ENCODE data around the gene KIF14.

The KIF14 gene

DNA sequence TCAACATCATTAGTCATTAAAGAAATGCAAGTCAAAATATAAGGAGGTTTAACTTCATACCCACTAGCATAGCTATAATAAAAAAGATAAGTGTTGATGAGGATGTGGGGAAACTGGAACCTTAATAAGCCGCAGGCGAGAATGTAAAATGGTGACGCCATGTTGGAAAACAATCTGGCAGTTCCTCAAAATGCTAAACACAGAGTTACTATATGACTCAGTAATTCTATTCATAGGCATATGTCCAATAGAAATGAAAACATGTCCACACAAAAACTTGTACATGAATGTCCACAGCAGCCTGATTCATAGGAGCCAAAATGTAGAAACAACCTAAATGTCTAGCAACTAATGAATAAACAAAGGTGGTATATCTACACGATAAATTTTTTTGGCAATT lies 26.0 kb upstream of the KIF14 start:
- H3K4me3 ChIP-seq (ENCODE audit: low read depth, low read length), result no peak overlapping the region
- H3K27ac ChIP-seq, result no peak overlapping the region
- TF ChIP-seq, protein P1, sequence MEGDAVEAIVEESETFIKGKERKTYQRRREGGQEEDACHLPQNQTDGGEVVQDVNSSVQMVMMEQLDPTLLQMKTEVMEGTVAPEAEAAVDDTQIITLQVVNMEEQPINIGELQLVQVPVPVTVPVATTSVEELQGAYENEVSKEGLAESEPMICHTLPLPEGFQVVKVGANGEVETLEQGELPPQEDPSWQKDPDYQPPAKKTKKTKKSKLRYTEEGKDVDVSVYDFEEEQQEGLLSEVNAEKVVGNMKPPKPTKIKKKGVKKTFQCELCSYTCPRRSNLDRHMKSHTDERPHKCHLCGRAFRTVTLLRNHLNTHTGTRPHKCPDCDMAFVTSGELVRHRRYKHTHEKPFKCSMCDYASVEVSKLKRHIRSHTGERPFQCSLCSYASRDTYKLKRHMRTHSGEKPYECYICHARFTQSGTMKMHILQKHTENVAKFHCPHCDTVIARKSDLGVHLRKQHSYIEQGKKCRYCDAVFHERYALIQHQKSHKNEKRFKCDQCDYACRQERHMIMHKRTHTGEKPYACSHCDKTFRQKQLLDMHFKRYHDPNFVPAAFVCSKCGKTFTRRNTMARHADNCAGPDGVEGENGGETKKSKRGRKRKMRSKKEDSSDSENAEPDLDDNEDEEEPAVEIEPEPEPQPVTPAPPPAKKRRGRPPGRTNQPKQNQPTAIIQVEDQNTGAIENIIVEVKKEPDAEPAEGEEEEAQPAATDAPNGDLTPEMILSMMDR (IDR thresholded peaks at IDR 0.05; ENCODE audit: low read depth, low read length), result no peak
- no peaks in the 10 kb centered on the region for H3K9me3 ChIP-seq (ENCODE audit: severe bottlenecking)
- peaks cover 27% of the 10 kb centered on the region for H3K36me3 ChIP-seq
- no peaks in the 10 kb centered on the region for H3K27me3 ChIP-seq (ENCODE audit: insufficient read depth, low read depth, severe bottlenecking)
- no peak for DNase-seq

DNA sequence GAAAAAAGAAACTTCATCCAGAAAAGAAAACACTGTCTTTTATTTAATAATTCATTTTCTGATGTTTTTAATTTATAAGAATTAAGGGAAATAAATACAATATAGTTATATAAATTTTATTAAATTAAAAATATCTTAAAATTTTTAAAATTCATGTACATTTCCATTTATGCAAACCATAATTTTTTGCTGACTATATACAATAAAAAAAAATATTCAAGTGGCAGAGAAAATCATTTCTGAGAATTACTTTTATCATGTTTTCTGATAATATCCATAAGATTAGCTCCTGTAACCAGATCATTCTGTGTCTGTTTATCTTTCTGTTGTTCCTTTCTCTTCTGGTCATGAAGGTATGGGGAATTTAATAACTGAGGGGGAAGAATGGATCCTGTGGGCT lies 23.5 kb upstream of the KIF14 start:
- DNase-seq, result no peak
- no peak overlapping the region for H3K27ac ChIP-seq
- H3K9me3 ChIP-seq (ENCODE audit: severe bottlenecking), result no peaks in the 10 kb centered on the region
- H3K4me3 ChIP-seq (ENCODE audit: low read depth, low read length), result no peak overlapping the region
- peaks cover 27% of the 10 kb centered on the region for H3K36me3 ChIP-seq
- TF ChIP-seq, protein P1 (IDR thresholded peaks at IDR 0.05; ENCODE audit: low read depth, low read length), result no peak
- no peaks in the 10 kb centered on the region for H3K27me3 ChIP-seq (ENCODE audit: insufficient read depth, low read depth, severe bottlenecking)

GRCh38 chr1:200642481-200642880 lies 21.9 kb upstream of the KIF14 start:
- DNase-seq, result no peak
- Histone ChIP-seq H3K36me3 (peaks cover 15% of the 10 kb centered on the region), H3K4me3 (ENCODE audit: low read depth, low read length) (no peak overlapping the region), H3K27me3 (ENCODE audit: insufficient read depth, low read depth, severe bottlenecking) (no peaks in the 10 kb centered on the region), H3K9me3 (ENCODE audit: severe bottlenecking) (no peaks in the 10 kb centered on the region), H3K27ac (no peak overlapping the region)
- TF ChIP-seq, protein P1 (IDR thresholded peaks at IDR 0.05; ENCODE audit: low read depth, low read length), result no peak

DNA sequence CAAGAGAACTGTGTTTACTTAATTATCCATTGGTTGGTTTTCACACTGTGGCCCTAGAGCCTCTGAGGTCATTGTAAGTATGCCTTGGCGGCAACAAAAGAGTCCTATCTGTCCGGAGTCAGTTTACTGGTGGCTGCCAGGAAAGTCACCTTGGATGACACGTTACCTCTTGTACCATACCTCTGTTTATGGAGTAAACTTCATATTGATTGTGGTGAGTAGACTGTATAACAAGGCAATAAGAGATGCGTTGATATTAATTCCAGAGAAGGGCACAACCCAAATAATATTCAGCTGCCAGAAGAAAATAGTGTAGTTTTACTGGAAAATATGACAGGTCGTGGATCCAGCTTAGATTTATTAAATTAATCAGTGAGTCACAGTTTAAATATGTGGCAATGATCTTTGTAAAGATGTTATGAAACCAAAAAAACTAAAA lies 20.4 kb upstream of the KIF14 start:
- TF ChIP-seq, protein P1 (IDR thresholded peaks at IDR 0.05; ENCODE audit: low read depth, low read length), result no peak
- no peak overlapping the region for H3K27ac ChIP-seq

GRCh38 chr1:200640373-200640962 lies 19.9 kb upstream of the KIF14 start:
- Histone ChIP-seq H3K4me3 (ENCODE audit: low read depth, low read length) (no peak overlapping the region), H3K27me3 (ENCODE audit: insufficient read depth, low read depth, severe bottlenecking) (no peaks in the 10 kb centered on the region), H3K36me3 (peaks cover 6% of the 10 kb centered on the region), H3K27ac (no peak overlapping the region), H3K9me3 (ENCODE audit: severe bottlenecking) (no peaks in the 10 kb centered on the region)
- TF ChIP-seq, protein P1 (IDR thresholded peaks at IDR 0.05; ENCODE audit: low read depth, low read length), result no peak
- no peak for DNase-seq

More for the DNA sequence above, 20.4 kb upstream of the KIF14 start:
- H3K4me3 ChIP-seq (ENCODE audit: low read depth, low read length), result no peak overlapping the region
- H3K9me3 ChIP-seq (ENCODE audit: severe bottlenecking), result no peaks in the 10 kb centered on the region
- no peaks in the 10 kb centered on the region for H3K27me3 ChIP-seq (ENCODE audit: insufficient read depth, low read depth, severe bottlenecking)
- DNase-seq, result no peak
- H3K36me3 ChIP-seq, result peaks cover 10% of the 10 kb centered on the region

DNA sequence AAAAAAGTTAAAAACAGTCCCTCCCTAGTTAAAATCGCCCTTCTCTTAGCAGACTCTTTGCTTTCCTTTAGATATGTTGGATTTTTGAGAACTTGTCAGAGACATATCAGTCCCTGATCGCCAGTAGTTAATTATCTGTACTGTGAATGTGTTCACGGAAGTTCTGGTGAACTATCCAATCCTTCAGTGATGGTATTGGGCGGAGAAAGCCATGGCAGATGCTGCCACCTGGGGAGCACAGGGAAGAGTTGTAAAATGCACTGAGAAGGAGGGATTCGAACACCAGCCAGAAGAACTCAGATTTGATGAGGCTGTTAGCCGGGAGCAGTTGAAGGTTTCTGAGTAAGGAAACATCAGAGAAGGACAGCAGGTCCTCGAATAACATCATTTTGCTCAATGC lies 17.5 kb upstream of the KIF14 start:
- DNase-seq, result no peak
- H3K4me3 ChIP-seq (ENCODE audit: low read depth, low read length), result no peak overlapping the region
- no peaks in the 10 kb centered on the region for H3K27me3 ChIP-seq (ENCODE audit: insufficient read depth, low read depth, severe bottlenecking)
- no peaks in the 10 kb centered on the region for H3K9me3 ChIP-seq (ENCODE audit: severe bottlenecking)
- TF ChIP-seq, protein P1 (IDR thresholded peaks at IDR 0.05; ENCODE audit: low read depth, low read length), result 0 out of 2 replicates have a peak, but pooled peaks have one; percentile 20
- H3K27ac ChIP-seq, result no peak overlapping the region
- H3K36me3 ChIP-seq, result no peaks in the 10 kb centered on the region
